Measurements from ENCODE around the gene IVNS1ABP.
A peak's percentile ranks its signal among the peaks of the same experiment; 100 is the strongest.
"Not testable (repeated sequence)": the region's sequence is repeated elsewhere in the genome, so short reads cannot be mapped to it uniquely, and the experiment has no call there.

IVNS1ABP gene

GRCh38 chr1:185328255-185328654 is 11.2 kb upstream of the IVNS1ABP start:
- no peak for DNase-seq (ENCODE audit: low read depth)

GRCh38 chr1:185325413-185325812 is 8.4 kb upstream of the IVNS1ABP start:
- no peak for DNase-seq (ENCODE audit: low read depth)

- DNase-seq (ENCODE audit: low read depth), result no peak
Observed at GRCh38 chr1:185324118-185324517, 7.1 kb upstream of the IVNS1ABP start.

GRCh38 chr1:185322636-185323035 is 5.6 kb upstream of the IVNS1ABP start:
- DNase-seq (ENCODE audit: low read depth), result no peak

GRCh38 chr1:185321653-185322221 is 4.7 kb upstream of the IVNS1ABP start:
- not testable (repeated sequence) for DNase-seq (ENCODE audit: low read depth)

GRCh38 chr1:185321104-185321503 is 4.1 kb upstream of the IVNS1ABP start:
- not testable (repeated sequence) for DNase-seq (ENCODE audit: low read depth)

GRCh38 chr1:185319139-185319475 is 2.1 kb upstream of the IVNS1ABP start:
- no peak for DNase-seq (ENCODE audit: low read depth)

- DNase-seq (ENCODE audit: low read depth), result no peak
Observed at GRCh38 chr1:185318431-185319138, 1.5 kb upstream of the IVNS1ABP start.

GRCh38 chr1:185317886-185318310 is 855 bp upstream of the IVNS1ABP start:
- peak; percentile 37 for DNase-seq (ENCODE audit: low read depth)

- peak; percentile 92 for DNase-seq (ENCODE audit: low read depth)
Observed at GRCh38 chr1:185316163-185317033, 645 bp downstream of the IVNS1ABP start.

- no peak for DNase-seq (ENCODE audit: low read depth)
Observed at GRCh38 chr1:185315445-185316071, 1.5 kb downstream of the IVNS1ABP start.

GRCh38 chr1:185314411-185314810 is 2.6 kb downstream of the IVNS1ABP start:
- DNase-seq (ENCODE audit: low read depth), result no peak

GRCh38 chr1:185312361-185313138 is 4.5 kb downstream of the IVNS1ABP start:
- no peak for DNase-seq (ENCODE audit: low read depth)

- DNase-seq (ENCODE audit: low read depth), result no peak
Observed at GRCh38 chr1:185311589-185312225, 5.3 kb downstream of the IVNS1ABP start.

- DNase-seq (ENCODE audit: low read depth), result no peak
Observed at GRCh38 chr1:185309566-185309965, 7.5 kb downstream of the IVNS1ABP start.

- DNase-seq (ENCODE audit: low read depth), result no peak
Observed at GRCh38 chr1:185308126-185308525, 8.9 kb downstream of the IVNS1ABP start.

GRCh38 chr1:185305419-185305818 is 11.6 kb downstream of the IVNS1ABP start:
- DNase-seq (ENCODE audit: low read depth), result no peak

GRCh38 chr1:185300152-185300551 is 16.9 kb downstream of the IVNS1ABP start:
- no peak for DNase-seq (ENCODE audit: low read depth)

- DNase-seq (ENCODE audit: low read depth), result no peak
Observed at GRCh38 chr1:185297982-185298381, 19.1 kb downstream of the IVNS1ABP start.

- no peak for DNase-seq (ENCODE audit: low read depth)
Observed at GRCh38 chr1:185295091-185295490, 22.0 kb downstream of the IVNS1ABP start.

GRCh38 chr1:185293967-185294542 is 23.0 kb downstream of the IVNS1ABP start:
- no peak for DNase-seq (ENCODE audit: low read depth)
